Stimulated activated CD4-positive, alpha-beta T cell treated with anti-CD3 and anti-CD28 coated beads, Interleukin-4, amount 100 ng/mL, for 24 hours (primary cell): ENCODE data around the gene TBX15.
"Not testable (repeated sequence)": the region's sequence is repeated elsewhere in the genome, so short reads cannot be mapped to it uniquely, and the experiment has no call there.

Source experiments
- DNase-seq: peaks from one replicate; pipeline ENCODE4 v3.0.0-alpha.2; 2020

The TBX15 gene

DNA sequence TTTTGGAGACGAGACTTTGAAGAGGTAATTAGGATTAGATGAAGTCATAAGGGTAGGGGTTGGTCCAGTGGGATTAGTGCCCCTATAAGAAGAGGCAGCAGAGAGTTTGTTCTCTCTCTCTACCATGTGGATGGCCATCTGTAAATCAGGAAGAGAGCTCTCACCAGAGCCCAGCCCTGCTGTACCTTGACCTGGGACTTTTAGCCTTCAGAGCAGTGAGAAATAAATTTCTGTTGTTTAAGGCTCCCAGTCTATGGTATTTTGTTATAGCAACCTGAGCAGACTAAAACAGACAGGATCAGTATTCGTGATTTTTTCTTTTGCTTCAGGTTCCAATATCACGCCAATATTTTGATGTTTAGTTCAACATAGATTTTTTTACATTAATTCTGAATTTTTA is 30.0 kb downstream of the TBX15 start:
- no peak for DNase-seq

DNA sequence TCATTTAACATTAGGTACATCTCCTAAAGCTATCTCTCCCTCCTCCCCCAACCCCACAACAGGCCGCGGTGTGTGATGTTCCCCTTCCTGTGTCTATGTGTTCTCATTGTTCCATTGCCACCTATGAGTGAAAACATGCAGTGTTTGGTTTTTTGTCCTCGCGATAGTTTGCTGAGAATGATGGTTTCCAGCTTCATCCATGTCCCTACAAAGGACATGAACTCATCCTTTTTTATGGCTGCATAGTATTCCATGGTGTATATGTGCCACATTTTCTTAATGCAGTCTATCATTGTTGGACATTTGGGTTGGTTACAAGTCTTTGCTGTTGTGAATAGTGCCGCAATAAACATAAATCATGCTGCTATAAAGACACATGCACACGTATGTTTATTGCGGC is 30.6 kb downstream of the TBX15 start:
- not testable (repeated sequence) for DNase-seq

DNA sequence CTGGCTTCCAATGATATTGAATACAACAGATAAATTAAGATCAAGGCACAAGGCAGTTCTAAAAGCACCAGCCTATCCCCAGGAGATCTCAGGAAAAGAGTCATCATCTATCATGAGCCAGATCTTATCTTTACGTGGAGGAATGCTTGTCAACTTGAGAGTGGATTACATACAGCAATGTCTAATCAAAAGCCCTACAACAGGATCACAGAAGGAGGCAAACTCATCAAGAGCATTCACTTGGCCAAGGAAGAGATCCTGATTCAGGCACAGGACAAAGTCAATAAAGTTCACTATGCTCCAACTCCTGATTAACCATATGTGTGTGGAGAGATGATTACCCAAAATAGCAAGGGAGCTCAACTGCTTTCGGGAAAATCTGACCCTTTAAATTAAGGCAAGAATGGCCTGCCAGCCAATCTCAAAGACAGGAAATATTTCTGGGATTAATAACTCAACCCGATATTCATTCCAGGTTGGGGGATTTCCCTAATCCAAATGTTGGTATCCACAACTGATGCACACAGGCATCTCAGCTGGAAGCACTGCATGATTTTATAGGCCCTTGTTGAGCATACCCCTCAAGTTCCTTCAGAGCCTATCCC is 33.7 kb downstream of the TBX15 start:
- no peak for DNase-seq

DNA sequence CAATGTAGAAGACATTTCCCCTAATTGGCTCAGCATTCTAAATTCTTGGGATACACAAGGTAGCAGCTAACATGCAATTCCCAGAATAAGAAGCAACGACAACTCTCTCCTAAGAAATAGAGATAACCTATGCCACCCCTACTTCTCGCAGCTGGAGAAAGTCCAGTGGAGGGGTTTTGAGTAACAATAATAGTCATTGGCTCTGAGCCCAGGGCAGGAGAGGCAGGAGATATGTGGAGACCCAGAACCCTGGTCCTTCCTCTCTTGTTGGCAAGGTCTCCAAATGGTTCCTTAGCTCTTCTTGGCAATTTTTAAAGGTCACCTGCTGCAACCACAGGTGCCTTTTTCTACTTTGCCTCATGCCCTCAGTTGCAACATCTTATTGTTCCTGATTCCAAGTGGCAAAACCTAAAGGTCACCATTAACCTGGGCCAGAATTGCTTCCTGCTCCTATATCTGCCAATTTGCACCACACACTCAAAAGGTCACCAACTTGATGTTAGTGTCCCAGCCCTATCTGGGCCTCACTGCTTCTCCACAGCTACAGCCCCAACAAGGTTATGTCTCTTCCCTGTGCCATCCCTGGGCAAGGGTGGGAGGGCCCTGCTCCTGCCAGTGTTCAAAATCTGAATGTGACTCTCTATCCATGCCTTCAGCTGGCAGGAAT is 36.7 kb downstream of the TBX15 start:
- DNase-seq, result no peak

DNA sequence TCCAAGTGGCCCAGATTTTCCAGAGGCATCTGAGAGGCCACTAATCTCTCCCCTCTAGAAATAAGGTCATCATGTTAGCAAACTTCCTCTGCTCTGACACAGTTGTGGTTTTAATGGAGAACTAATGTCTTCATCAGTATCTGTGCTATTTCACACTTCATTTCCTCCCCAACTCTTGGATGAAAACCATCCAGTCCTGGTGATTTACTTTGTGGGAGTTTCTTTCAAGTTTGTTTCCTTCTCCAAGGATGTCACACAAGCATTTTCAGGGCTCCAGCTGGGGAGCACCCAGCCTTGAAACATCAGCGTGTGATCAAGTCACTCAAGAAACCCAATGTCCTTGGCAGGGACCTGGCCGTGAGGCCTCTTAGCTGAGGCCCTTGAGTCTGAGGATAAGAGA is 38.8 kb downstream of the TBX15 start:
- DNase-seq, result no peak

DNA sequence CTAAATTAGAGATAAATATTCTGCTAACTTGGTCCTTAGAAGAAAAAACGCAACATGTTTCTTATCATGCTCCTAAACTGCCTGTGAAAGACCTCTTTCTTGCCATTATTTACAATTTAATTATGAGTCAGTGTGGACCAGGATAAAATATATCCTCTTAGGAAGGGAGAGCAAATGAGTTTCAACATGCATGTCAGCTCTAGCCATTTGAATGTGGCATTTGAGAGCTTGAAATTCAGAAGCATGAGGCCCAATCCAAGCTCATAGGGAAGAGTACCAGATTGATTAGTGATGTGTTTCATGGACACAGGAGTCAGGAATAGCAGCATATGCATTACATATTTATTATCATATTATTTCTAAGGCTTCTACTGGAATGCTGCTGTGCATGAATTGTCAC is 39.3 kb downstream of the TBX15 start:
- DNase-seq, result no peak

DNA sequence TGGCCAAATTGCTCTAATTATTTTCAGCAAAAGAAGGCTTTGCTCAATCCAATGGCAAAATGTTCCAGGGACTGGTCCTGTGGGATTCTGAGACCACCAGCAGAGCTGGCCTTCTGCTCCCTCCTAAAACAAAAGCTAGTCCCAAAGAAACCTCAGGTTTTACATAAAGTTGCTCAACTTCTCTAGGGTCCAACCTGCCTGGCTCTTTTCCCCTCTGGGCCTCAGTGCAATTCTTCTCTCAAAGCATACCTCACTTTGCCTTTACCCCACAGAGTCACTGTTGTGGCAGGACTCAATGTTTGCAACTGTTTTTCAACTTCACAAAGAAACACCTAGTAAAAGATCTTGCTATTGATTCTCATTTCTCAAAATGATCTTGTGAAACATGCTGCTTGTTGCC is 39.8 kb downstream of the TBX15 start:
- DNase-seq, result no peak

DNA sequence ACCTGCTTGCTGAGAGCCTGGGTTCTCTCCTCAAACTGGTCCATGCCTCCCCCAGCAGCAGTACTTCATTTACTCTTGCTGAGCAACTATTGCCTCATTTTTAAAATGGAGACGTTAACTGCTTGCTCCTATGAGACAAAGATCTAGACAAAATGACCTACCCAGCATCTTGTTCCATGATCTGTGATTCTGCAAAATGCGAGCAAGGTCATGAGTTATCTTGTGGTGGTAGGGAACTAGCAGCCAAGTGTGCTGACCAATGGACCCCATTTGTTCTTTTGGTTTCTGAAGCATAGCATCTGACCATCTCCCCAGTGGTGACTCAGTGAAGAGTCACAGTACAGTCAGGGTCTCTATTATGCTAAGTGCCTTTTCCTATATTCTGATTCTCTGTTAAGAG is 40.4 kb downstream of the TBX15 start:
- DNase-seq, result no peak

DNA sequence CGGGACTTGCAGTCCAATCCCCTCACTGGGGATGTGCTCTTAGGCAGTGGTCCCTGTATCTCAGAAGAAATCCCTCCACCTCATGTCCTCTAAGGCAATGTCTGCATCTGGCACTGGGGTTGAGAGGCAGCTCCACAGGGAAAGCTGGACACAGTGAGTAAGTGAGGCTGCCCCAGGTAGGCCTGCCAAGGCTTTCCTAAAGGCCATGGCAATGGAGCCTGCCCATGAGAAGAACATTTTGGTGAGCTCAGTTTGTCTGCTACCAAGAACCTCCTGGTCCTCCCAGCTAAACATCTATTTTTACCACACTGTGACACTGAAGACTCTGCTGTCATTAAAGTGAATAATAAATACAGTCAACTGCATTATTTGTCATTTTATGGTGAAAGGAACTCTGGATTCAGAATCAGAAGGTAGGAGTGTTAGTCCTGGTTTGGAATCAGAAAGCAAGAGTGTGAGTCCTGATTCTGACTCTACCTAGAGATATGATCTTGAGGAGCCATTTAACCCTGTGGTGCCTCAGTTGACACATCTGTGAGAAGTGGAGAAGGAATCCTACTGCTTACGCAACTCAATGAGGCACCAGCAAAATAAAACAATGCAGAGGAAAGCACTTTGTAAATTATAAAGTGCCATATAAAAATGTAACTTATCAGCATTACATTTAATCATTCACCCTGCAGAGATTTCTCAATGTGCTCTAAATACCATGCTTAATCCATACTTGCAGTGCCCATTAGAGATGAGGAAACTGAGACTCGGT is 41.0 kb downstream of the TBX15 start:
- no peak for DNase-seq

DNA sequence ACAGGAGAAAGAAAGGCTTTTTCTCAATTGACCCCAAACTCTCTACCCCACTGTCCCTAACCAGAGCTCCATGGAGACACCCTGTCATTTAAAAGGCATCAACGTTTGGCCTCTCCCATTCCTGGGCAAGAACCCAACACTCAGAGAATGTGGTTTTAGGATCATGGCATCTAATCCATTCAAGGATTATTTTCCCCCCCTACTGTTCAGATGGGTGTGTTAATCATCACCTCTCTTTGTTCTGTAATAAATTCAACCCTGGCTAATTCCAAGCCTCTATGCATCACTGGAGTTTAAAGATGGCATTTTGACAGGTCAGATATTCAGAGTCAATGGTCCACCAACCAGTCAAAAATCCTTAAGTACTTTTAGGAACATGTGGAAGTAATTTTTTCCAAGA is 42.7 kb downstream of the TBX15 start:
- no peak for DNase-seq

DNA sequence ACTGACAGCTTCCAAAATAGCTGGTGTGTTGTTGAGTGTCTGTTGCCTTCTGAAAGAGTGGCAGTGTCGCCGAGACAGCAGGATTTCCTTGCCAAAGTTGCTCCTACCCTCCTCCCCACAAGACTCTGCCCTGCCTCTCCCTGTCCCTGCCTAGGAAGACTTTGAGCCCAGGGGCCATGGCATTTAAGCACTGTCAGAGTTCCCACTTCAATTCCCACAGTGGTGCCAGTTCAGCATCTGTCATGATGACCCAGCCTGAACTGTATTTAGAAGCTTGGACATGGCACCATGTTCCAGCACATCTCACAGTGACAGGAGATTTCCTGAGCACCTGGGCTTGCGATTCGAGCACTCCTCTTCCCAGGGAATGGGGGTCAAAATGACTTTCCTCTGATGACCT is 43.6 kb downstream of the TBX15 start:
- DNase-seq, result no peak

DNA sequence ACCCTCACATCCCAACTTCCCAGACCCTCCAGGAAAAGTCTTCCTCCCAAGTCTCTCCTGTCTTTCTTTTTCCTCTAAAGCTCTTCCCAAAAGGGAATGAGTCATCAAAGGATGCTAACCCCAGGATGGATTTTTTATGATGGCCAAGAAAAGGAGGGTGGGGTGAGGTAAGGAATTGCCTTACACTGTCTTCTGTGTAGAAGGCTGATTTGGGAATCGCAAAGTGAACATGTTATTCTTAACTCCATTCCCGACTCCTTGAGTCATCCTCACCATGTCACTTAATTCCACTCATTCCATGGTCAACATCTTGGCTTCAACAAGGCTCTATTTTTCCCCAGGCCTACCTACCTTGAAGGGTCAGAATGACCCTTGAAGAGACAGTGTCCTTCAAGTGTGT is 44.0 kb downstream of the TBX15 start:
- no peak for DNase-seq

DNA sequence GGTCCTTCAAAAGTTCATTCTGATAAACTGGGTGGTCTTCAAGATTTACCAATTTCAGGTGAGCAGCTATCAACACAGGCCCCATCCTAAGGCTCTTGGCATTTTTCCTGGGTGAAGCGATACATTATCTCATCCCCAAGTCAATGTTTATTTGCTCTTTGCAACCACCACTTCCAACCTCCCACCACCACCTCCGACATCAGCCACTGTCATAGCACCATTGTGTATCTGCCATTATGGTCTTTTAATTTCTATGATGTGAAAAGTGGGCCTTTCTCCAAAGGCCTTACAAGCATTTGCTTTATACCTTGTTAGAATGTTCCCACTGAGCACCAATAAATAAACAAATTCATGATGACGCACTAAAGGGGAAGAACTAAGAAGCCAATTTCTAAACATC is 47.2 kb downstream of the TBX15 start:
- no peak for DNase-seq

DNA sequence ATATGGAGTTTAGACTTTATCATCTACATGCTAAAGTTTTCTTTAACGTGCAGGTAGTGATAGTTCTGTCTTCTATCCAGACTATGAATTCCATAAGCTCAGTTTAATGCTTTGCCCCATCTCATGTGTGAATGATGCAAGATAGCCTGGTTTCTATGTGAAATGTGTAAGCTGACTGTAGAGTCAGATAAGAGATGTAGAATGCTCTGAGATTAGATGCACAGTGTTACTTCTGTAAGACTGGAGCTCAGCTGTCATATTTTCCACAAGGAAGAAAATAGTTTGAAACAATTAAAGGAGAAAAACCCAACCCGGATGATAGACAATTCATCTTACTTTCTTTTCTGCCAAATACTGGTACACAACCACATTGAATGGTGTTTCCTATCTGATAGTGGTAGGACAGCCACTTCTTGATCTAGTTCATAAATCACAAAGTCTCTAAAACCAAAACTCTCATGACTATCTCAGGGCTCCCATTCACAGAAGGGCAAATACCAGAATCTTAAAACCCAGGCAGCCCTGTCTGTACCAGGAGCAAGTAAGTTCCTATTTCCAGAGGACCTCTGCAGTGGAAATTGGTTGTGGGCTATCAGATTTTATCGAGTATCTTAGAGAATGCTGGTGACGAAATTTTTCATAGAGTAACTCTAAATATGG is 50.6 kb downstream of the TBX15 start:
- DNase-seq, result no peak

DNA sequence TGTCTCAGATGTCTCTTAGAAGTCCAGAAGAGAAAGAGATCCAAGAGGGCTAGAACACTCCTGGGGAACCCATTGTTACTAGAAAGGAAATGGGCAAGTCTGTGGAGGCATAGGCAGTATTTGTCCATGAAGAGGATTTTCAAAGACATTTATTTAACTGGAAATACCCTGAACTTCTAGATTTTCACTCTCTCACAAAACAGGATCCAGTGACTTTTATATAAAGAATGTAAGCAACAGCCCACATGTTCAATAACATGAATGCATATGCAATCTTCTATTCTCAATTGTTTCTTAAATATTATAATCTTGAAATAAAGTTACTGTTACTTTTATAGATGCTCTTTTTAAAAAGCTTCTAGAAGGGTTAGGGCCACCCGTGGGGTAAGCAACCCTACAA is 53.4 kb downstream of the TBX15 start:
- no peak for DNase-seq

DNA sequence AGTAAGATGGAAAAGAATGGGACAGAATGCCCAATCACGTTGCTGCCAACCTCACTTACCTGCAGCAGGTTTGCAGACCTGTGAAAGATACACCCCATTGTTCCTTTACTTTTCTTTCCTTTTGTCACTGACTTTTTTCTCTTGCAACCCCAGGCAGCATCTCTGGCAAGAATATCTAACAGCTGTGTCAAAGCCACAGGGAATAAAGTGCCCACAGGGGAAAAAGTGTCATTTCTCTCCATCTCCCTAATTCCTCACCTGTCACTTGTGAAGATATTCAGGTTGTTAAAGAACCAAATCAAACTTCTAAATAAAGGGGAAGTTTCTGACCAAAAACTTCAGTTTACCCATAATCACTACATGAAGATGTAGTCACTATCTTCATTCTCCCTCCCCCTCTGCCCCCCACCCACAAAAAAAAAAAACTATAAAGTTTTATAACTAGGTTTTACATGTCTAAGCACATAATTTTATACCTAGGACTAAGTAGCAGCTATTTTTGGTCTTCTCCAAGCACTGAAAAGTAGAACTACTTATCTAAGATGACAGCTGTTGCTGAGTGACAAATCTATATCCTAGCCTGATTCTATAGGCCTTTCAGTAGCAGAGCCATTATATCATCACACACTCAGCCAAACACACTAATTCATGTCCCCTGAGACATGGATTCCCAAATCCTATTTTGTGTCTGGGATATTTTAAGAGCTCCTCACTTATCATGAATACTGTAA is 54.9 kb downstream of the TBX15 start:
- DNase-seq, result no peak

DNA sequence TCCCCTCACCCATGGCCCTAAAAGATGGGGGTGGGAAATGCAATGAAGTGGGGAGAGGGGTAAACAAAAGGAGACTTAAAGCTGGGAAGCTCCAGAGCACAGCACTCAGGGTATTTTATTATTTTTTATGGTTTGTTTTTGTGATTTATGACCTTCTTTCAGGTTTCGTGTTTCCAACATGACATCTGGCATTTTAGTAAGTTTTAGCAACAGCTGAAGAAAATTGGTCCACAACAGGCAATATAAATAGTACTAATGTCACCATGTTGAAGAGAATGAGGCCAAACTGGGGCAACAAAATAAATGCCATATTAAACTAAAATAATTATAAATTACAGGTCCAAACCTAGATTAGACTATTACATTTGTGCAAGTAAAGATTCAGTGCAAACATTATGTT is 56.3 kb downstream of the TBX15 start:
- DNase-seq, result no peak

DNA sequence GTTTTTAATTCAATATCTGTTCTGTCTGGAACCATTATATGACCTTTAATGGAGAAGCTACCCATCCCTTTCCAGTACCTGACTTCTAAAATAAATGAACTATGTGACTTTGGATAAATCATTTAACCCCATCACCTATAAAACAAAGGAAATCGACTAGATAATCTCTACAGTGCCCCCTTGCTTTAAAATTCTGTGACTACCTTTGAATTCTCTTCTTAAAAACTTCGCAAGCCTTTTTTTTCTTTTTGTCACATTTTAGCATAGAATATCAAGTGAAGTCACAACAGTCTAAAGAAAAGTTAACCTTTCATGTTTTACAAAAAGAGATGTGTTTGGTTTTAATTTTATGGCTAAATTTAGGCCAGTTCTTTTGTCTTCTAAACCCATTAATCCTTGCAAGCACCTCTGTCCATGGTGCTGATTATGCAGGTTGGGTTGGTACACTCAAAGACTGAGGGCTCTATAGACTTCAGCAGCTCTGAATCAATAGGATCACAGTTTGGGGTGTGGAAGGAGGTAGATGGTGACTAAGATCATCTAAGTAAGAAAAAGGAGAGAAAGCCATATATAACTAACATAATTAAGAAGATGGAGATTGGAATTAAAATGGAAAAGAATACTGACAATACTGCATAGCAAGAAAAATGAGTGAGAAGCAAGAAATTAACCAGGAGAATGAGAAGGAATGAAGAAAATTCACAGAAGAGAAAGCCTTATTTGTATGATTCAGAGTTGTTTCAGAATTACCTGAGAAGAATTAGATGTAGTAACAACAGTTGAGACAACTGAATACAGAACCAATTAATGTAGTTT is 59.2 kb downstream of the TBX15 start:
- DNase-seq, result no peak

DNA sequence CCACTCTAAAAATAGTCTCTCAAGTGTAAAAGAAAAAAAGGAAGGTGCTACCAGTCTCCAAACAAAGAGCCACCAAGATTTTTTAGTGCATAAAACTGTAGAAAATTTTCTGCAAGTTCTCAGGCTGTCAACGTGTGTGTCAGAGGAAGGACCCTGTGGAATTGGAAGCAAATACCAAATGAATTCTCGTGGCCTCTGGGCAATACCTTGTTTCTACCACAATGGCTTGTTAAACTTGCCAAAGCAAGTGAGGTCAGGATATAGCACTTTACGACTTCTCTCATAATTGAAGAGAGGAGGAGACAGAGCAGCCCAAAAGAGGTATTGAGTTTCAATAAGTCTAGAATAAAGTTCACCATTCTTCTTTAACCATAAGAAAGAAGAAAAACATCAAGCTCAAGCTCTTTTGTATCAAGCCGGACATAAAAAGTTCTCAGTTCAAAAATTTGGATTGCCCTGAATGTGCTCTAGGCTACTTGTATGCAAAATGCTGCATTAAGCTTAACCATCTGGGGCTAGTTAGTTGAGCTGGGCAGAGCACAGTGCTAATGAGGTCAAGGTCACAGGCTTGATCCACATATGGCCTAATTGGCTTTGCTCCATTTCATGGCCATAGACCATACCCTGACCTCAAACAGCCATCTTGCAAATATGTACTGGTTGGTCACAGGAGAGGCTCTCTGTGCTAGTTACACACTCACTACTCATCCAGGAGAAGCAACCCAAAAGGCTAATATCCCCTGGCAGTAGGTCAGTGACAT is 60.5 kb downstream of the TBX15 start:
- DNase-seq, result no peak

DNA sequence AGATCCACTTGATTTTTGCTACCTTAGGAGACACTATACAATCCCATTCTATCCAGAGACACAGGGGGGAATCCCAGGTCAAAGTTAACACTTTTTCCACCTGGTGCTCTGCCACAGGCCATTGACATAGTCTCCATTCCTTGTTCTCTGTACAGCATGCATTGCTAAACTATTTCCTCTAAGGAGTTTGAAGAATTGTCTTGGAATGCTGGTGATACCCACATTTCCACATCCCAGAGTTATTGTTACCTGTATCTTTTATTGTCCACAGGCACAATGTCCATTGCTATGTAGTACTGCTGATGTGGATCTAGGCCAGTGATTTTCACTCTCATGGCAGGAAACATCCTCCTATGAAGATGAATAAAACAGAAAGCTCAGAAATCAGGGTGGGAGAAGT is 61.9 kb downstream of the TBX15 start:
- no peak for DNase-seq

DNA sequence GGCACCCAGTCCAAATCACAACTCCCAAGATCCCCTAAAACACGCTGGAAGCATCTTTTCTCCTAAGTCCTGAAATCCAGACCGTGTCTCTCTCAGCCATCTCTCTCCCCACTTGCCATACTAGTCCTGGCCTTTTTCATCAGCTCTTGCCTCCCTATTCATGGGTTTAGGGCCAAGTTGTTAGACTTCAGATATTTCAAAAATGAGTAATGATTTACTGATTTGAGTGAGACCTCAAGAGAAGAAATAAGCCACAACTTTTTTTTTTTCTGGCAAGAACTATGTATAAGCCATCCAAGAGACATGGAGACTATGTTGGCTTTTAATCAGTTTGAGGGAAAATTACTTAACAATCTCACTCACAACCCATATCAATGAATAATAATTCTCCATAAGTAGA is 62.5 kb downstream of the TBX15 start:
- DNase-seq, result no peak

DNA sequence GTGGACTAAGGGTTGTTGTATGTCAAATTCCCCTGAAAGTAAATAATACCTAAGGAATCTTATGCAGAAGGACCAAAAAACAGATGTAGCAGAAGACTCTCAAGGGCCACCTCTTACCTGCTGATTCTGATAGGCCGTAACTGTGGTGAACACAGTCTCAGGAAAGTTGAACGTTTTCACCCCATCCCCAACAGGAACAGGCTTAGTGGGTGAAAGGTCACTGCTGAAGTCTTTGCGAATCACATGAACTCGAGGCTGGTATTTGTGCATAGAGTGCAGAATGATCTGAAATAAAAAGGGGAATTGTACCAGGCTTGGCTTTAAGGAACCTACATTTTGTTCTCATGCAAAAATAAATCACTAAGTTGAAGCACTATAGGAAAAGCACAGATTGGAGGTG is 64.8 kb downstream of the TBX15 start:
- DNase-seq, result no peak
